DND-41 (cell line): Measurements from ENCODE around the gene RPS29.
"Not testable (repeated sequence)": the region's sequence is repeated elsewhere in the genome, so short reads cannot be mapped to it uniquely, and the experiment has no call there.

Experiments used
- ATAC-seq: fragments of 200-7000 bp; cut with Tn5 transposase; 3 replicates; pipeline ENCODE4 v1.9.1; 2021; ENCODE audit warnings: low read depth; ENCODE audit not compliant: insufficient read depth
- DNase-seq: peaks from one replicate; pipeline ENCODE4 v3.0.0-alpha.2; 2020
- H2AFZ ChIP-seq: 2 replicates; pipeline ENCODE4 v1.6.0; 2012; ENCODE audit warnings: low read depth, low read length
- H3K27ac ChIP-seq: 2 replicates; pipeline ENCODE4 v1.5.1; 2012; ENCODE audit warnings: low read length, inconsistent platforms
- H3K27me3 ChIP-seq: fragments of 200-600 bp; sonication (generic); 2 replicates; pipeline ENCODE4 v1.6.0; 2012; ENCODE audit warnings: low read length, mild to moderate bottlenecking, inconsistent platforms; ENCODE audit not compliant: insufficient read depth, poor library complexity
- H3K36me3 ChIP-seq: 2 replicates; pipeline ENCODE4 v1.5.1; 2012; ENCODE audit warnings: low read length, inconsistent platforms; ENCODE audit not compliant: insufficient read depth
- H3K4me1 ChIP-seq: 2 replicates; pipeline ENCODE4 v1.5.1; 2012; ENCODE audit warnings: mild to moderate bottlenecking, low read length; ENCODE audit not compliant: insufficient read depth
- H3K4me2 ChIP-seq: 2 replicates; pipeline ENCODE4 v1.6.0; 2012; ENCODE audit warnings: mild to moderate bottlenecking, moderate library complexity, low read length, inconsistent platforms; ENCODE audit not compliant: insufficient read depth
- H3K4me3 ChIP-seq, 2 experiments: fragments of 200-600 bp in 1 of 2; shearing (Covaris generic) in 1 of 2; 2 replicates each; pipeline ENCODE4 v1.5.1; 2012 to 2016; ENCODE audit warnings: inconsistent platforms in 2 of 2, low read length in 2 of 2, mild to moderate bottlenecking in 2 of 2, low read depth in 1 of 2, moderate library complexity in 1 of 2
- H3K79me2 ChIP-seq: 2 replicates; pipeline ENCODE4 v1.6.0; 2012; ENCODE audit warnings: low read length, inconsistent platforms; ENCODE audit not compliant: insufficient read depth
- H3K9ac ChIP-seq: 2 replicates; pipeline ENCODE4 v1.6.0; 2012; ENCODE audit warnings: low read depth, mild to moderate bottlenecking, inconsistent platforms, low read length, moderate library complexity
- H3K9me3 ChIP-seq: 2 replicates; pipeline ENCODE4 v1.5.1; 2012; ENCODE audit warnings: low read length, moderate library complexity, mild to moderate bottlenecking, inconsistent platforms; ENCODE audit not compliant: insufficient read depth, severe bottlenecking
- H4K20me1 ChIP-seq: 2 replicates; pipeline ENCODE4 v1.6.0; 2012; ENCODE audit warnings: low read length; ENCODE audit not compliant: insufficient read depth
- EZH2 ChIP-seq: IDR thresholded peaks from 3 replicates; pipeline ENCODE4 v1.6.1; 2012; ENCODE audit warnings: borderline replicate concordance, low read depth, mild to moderate bottlenecking, moderate library complexity, low read length, inconsistent platforms; ENCODE audit not compliant: severe bottlenecking
- TF ChIP-seq, protein P1 (sequence below): IDR thresholded peaks from 2 replicates; pipeline ENCODE4 v1.5.1; 2012; ENCODE audit warnings: borderline replicate concordance, low read length, moderate library complexity, mild to moderate bottlenecking; ENCODE audit not compliant: poor library complexity, severe bottlenecking; ENCODE audit errors: extremely low read depth

The RPS29 gene

DNA sequence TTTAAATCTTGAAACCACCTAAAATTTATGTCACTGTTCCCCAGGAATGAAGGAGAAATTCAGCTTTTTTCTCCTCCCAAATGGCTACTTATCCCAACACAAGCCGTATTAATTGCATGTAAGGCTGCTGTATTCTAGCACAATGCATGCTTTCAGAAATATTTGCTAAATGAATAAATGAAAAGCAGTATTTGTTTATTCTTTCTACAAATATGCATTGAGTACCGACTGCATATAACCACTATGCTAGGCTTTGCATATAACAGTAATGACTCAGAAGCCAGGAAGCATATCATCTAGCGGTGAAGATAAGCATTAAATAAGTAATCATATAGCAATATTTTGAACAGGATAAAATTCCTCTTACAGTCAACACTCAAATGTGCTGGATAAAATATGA is 6.8 kb upstream of the RPS29 start:
- no peak for ATAC-seq
- no peak overlapping the region for H3K9ac ChIP-seq
- TF ChIP-seq, protein P1, sequence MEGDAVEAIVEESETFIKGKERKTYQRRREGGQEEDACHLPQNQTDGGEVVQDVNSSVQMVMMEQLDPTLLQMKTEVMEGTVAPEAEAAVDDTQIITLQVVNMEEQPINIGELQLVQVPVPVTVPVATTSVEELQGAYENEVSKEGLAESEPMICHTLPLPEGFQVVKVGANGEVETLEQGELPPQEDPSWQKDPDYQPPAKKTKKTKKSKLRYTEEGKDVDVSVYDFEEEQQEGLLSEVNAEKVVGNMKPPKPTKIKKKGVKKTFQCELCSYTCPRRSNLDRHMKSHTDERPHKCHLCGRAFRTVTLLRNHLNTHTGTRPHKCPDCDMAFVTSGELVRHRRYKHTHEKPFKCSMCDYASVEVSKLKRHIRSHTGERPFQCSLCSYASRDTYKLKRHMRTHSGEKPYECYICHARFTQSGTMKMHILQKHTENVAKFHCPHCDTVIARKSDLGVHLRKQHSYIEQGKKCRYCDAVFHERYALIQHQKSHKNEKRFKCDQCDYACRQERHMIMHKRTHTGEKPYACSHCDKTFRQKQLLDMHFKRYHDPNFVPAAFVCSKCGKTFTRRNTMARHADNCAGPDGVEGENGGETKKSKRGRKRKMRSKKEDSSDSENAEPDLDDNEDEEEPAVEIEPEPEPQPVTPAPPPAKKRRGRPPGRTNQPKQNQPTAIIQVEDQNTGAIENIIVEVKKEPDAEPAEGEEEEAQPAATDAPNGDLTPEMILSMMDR = no peak
- no peak for TF ChIP-seq EZH2
- H3K9me3 ChIP-seq = no peaks in the 10 kb centered on the region
- no peak overlapping the region for H3K4me2 ChIP-seq
- no peaks in the 10 kb centered on the region for H3K36me3 ChIP-seq
- H3K4me1 ChIP-seq = peaks cover 11% of the 10 kb centered on the region
- H3K27ac ChIP-seq = no peak overlapping the region
- H3K4me3 ChIP-seq = no peak overlapping the region
- no peaks in the 10 kb centered on the region for H4K20me1 ChIP-seq
- no peaks in the 10 kb centered on the region for H3K27me3 ChIP-seq
- H2AFZ ChIP-seq = no peak overlapping the region
- no peak for DNase-seq
- H3K79me2 ChIP-seq = peaks cover 9% of the 10 kb centered on the region

DNA sequence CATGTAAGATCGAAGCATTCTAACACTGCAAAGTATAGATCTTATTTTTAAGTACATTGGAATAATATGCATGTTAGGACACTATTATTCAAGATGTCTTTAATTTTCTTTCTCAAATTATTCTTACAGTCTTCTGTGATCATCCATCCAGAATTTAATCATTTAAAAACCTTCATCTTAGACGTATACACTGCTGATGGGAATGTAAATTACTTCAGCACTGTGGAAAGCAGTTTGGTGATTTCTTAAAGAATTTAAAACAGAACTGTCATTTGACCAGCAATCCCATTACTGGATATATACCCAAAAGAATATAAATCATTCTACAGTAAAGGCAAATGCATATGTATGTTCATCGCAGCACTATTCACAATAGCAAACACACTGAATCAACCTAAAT is 3.2 kb upstream of the RPS29 start:
- ATAC-seq (no peak), DNase-seq (no peak)
- Histone ChIP-seq H3K27ac (no peak overlapping the region), H3K36me3 (peaks cover 8% of the 10 kb centered on the region), H3K79me2 (peaks cover 18% of the 10 kb centered on the region), H3K4me2 (no peak overlapping the region), H4K20me1 (peaks cover 11% of the 10 kb centered on the region), H3K4me1 (peaks cover 21% of the 10 kb centered on the region), H3K9me3 (no peaks in the 10 kb centered on the region), H3K27me3 (no peaks in the 10 kb centered on the region), H2AFZ (no peak overlapping the region), H3K9ac (no peak overlapping the region), H3K4me3 (no peak overlapping the region)
- TF ChIP-seq, protein P1 = no peak
- no peak for TF ChIP-seq EZH2

DNA sequence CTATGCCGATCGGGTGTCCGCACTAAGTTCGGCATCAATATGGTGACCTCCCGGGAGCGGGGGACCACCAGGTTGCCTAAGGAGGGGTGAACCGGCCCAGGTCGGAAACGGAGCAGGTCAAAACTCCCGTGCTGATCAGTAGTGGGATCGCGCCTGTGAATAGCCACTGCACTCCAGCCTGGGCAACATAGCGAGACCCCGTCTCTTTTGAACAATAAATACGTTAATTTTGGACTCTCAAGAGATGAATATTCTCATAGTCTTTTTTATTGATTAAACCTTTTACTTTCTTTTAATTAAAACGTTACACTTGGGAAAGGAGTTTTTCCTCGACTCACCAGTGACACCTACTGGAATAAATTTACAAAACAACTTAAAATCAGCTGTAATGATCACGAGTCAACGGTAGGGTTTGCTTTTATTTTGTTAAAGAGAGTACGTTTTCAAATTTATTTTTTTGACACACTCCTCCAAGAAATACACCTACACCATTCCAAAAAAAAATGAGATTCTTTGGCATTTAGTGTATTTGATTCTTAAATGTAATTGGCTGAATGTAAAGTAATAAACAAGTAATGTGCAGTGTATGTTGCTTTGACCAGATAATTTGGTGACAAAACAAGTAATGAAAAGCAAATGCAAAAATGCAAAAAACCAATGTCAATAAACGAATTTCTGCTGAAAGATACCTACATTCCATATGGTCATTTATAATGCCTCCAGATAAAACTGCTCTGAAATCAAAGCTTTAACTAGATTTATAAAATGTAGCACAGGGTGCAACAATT is 687 bp upstream of the RPS29 start:
- Histone ChIP-seq H2AFZ (peak overlapping the region; percentile 59), H3K9ac (peak overlapping the region; percentile 33), H3K79me2 (peaks cover 43% of the 10 kb centered on the region), H3K27me3 (no peaks in the 10 kb centered on the region), H3K9me3 (no peaks in the 10 kb centered on the region), H3K27ac (peak overlapping the region; percentile 56), H4K20me1 (peaks cover 35% of the 10 kb centered on the region), H3K36me3 (peaks cover 33% of the 10 kb centered on the region), H3K4me2 (peak overlapping the region; percentile 57), H3K4me3 (peak overlapping the region; percentile 5 to 87; a peak in 3 of 4 replicates), H3K4me1 (peaks cover 43% of the 10 kb centered on the region)
- ATAC-seq (peak; percentile 41), DNase-seq (peak; percentile 73)
- TF ChIP-seq EZH2 = no peak
- TF ChIP-seq, protein P1 = peak; percentile 88

DNA sequence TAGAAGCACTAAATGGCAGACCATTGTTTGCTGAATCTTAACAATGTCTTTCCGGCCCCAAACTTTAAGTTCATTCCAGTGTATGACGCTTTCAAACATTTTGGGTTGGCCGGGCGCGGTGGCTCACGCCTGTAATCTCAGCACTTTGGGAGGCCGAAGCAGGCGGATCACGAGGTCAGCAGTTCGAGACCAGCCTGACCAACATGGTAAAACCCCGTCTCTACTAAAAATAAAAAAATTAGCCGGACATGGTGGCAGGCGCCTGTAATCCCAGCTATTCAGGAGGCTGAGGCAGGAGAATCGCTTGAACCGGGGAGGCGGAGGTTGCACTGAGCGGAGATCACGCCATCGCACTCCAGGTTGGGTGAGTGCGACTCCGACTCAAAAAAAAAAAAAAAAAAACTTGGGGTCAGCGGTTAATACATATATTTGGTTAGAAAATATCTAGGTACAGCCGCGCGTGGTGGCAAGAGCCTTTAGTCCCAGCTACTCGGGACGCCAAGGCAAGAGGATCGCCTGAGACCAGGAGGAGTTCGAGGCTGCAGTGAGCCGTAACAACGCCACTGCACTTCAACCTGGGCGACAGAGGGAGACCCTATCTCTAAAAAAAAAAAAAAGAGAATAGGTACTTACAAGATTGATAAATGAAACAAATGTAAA is 1.1 kb downstream of the RPS29 start:
- peak overlapping the region; percentile 98 for H3K27ac ChIP-seq
- not testable (repeated sequence) for H3K9me3 ChIP-seq, ATAC-seq, H3K27me3 ChIP-seq, H2AFZ ChIP-seq
- H3K79me2 ChIP-seq = peaks cover 60% of the 10 kb centered on the region
- H3K4me1 ChIP-seq = peaks cover 43% of the 10 kb centered on the region
- H4K20me1 ChIP-seq = peaks cover 47% of the 10 kb centered on the region
- peak overlapping the region; percentile 92 for H3K4me2 ChIP-seq
- H3K36me3 ChIP-seq = peaks cover 36% of the 10 kb centered on the region
- peak overlapping the region; percentile 91 for H3K9ac ChIP-seq
- DNase-seq = peak; percentile 29
- H3K4me3 ChIP-seq = peak overlapping the region; percentile 87 to 98
